NT2/D1 (cell line): Measurements from ENCODE around the gene CD302.

Experiments
- DNase-seq: peaks from one replicate; pipeline ENCODE4 v3.0.0-alpha.2; 2011; ENCODE audit warnings: low read depth, low spot score
- H3K27me3 ChIP-seq: 2 replicates; pipeline ENCODE4 v1.6.0; 2011; ENCODE audit warnings: mild to moderate bottlenecking; ENCODE audit not compliant: insufficient read length, insufficient read depth
- H3K36me3 ChIP-seq: 2 replicates; pipeline ENCODE4 v1.6.1; 2011; ENCODE audit warnings: mild to moderate bottlenecking, low read length, mixed read lengths; ENCODE audit not compliant: insufficient read depth, insufficient read length
- H3K4me1 ChIP-seq: 2 replicates; pipeline ENCODE4 v1.5.1; 2011; ENCODE audit not compliant: insufficient read depth, insufficient read length
- H3K4me3 ChIP-seq: 2 replicates; pipeline ENCODE4 v1.5.1; 2011; ENCODE audit warnings: low read depth; ENCODE audit not compliant: insufficient read length
- H3K9ac ChIP-seq: 2 replicates; pipeline ENCODE4 v1.6.0; 2011; ENCODE audit warnings: low read depth; ENCODE audit not compliant: insufficient read length
- H3K9me3 ChIP-seq: 2 replicates; pipeline ENCODE4 v1.5.1; 2011; ENCODE audit warnings: mild to moderate bottlenecking, low read length; ENCODE audit not compliant: insufficient read depth
- SUZ12 ChIP-seq: IDR thresholded peaks from 2 replicates; pipeline ENCODE4 v1.6.1; 2011; ENCODE audit not compliant: insufficient read length, insufficient read depth; ENCODE audit errors: extremely low read depth
- YY1 ChIP-seq: IDR thresholded peaks from 2 replicates; pipeline ENCODE4 v1.6.1; 2011; ENCODE audit not compliant: insufficient read length, insufficient read depth
- ZNF274 ChIP-seq: IDR thresholded peaks from 2 replicates; pipeline ENCODE4 v1.6.1; 2011; ENCODE audit warnings: mild to moderate bottlenecking, low read depth, low read length

Gene CD302

GRCh38 chr2:159802673-159803072 is 4.7 kb upstream of the CD302 start:
- H3K27me3 ChIP-seq: peaks cover 27% of the 10 kb centered on the region
- no peaks in the 10 kb centered on the region for H3K36me3 ChIP-seq
- H3K9ac ChIP-seq: no peak overlapping the region
- H3K4me1 ChIP-seq: no peaks in the 10 kb centered on the region
- no peaks in the 10 kb centered on the region for H3K9me3 ChIP-seq
- DNase-seq: no peak
- no peak for TF ChIP-seq ZNF274
- no peak for TF ChIP-seq SUZ12
- no peak for TF ChIP-seq YY1
- H3K4me3 ChIP-seq: no peak overlapping the region

GRCh38 chr2:159799833-159800232 is 1.8 kb upstream of the CD302 start:
- no peak for DNase-seq
- Histone ChIP-seq H3K4me1 (no peaks in the 10 kb centered on the region), H3K36me3 (no peaks in the 10 kb centered on the region), H3K9me3 (no peaks in the 10 kb centered on the region), H3K4me3 (no peak overlapping the region), H3K27me3 (peaks cover 49% of the 10 kb centered on the region), H3K9ac (no peak overlapping the region)
- TF ChIP-seq YY1 (no peak), ZNF274 (no peak), SUZ12 (no peak)

GRCh38 chr2:159798376-159798725 is 343 bp upstream of the CD302 start:
- Histone ChIP-seq H3K4me1 (no peaks in the 10 kb centered on the region), H3K4me3 (peak overlapping the region; percentile 77), H3K36me3 (no peaks in the 10 kb centered on the region), H3K27me3 (peaks cover 49% of the 10 kb centered on the region), H3K9ac (no peak overlapping the region), H3K9me3 (no peaks in the 10 kb centered on the region)
- no peak for TF ChIP-seq YY1
- TF ChIP-seq ZNF274: no peak
- no peak for TF ChIP-seq SUZ12
- DNase-seq: no peak

GRCh38 chr2:159797225-159797542 is 824 bp downstream of the CD302 start:
- peak overlapping the region; percentile 85 for H3K9ac ChIP-seq
- no peaks in the 10 kb centered on the region for H3K36me3 ChIP-seq
- H3K9me3 ChIP-seq: no peaks in the 10 kb centered on the region
- peak overlapping the region; percentile 77 for H3K4me3 ChIP-seq
- H3K27me3 ChIP-seq: peaks cover 49% of the 10 kb centered on the region
- TF ChIP-seq YY1 (no peak), SUZ12 (no peak), ZNF274 (no peak)
- DNase-seq: no peak
- H3K4me1 ChIP-seq: no peaks in the 10 kb centered on the region

GRCh38 chr2:159795841-159796690 is 1.9 kb downstream of the CD302 start:
- H3K27me3 ChIP-seq: peaks cover 49% of the 10 kb centered on the region
- H3K9ac ChIP-seq: no peak overlapping the region
- H3K36me3 ChIP-seq: no peaks in the 10 kb centered on the region
- TF ChIP-seq SUZ12 (no peak), ZNF274 (no peak), YY1 (no peak)
- no peak for DNase-seq
- H3K4me3 ChIP-seq: no peak overlapping the region
- no peaks in the 10 kb centered on the region for H3K9me3 ChIP-seq
- H3K4me1 ChIP-seq: no peaks in the 10 kb centered on the region

- no peak overlapping the region for H3K9ac ChIP-seq
- H3K36me3 ChIP-seq: no peaks in the 10 kb centered on the region
- H3K27me3 ChIP-seq: peaks cover 28% of the 10 kb centered on the region
- no peak for DNase-seq
- no peaks in the 10 kb centered on the region for H3K9me3 ChIP-seq
- H3K4me1 ChIP-seq: no peaks in the 10 kb centered on the region
- TF ChIP-seq ZNF274 (no peak), YY1 (no peak), SUZ12 (no peak)
- H3K4me3 ChIP-seq: no peak overlapping the region
These were observed 4.7 kb downstream of the CD302 start for GRCh38 chr2:159793326-159793725.

- Histone ChIP-seq H3K27me3 (peaks cover 21% of the 10 kb centered on the region), H3K9me3 (no peaks in the 10 kb centered on the region), H3K4me1 (no peaks in the 10 kb centered on the region), H3K9ac (no peak overlapping the region), H3K36me3 (no peaks in the 10 kb centered on the region), H3K4me3 (no peak overlapping the region)
- no peak for DNase-seq
- no peak for TF ChIP-seq YY1
- TF ChIP-seq ZNF274: no peak
- no peak for TF ChIP-seq SUZ12
These were observed 5.4 kb downstream of the CD302 start for GRCh38 chr2:159792599-159792998.

- no peak for DNase-seq
- TF ChIP-seq ZNF274 (no peak), YY1 (no peak), SUZ12 (no peak)
- H3K9ac ChIP-seq: no peak overlapping the region
- H3K9me3 ChIP-seq: no peaks in the 10 kb centered on the region
- H3K36me3 ChIP-seq: no peaks in the 10 kb centered on the region
- H3K4me1 ChIP-seq: no peaks in the 10 kb centered on the region
- H3K27me3 ChIP-seq: peaks cover 15% of the 10 kb centered on the region
- H3K4me3 ChIP-seq: no peak overlapping the region
These were observed 6.0 kb downstream of the CD302 start for GRCh38 chr2:159792036-159792435.
